ENCODE results near the gene SLC16A5.

The SLC16A5 gene

DNA sequence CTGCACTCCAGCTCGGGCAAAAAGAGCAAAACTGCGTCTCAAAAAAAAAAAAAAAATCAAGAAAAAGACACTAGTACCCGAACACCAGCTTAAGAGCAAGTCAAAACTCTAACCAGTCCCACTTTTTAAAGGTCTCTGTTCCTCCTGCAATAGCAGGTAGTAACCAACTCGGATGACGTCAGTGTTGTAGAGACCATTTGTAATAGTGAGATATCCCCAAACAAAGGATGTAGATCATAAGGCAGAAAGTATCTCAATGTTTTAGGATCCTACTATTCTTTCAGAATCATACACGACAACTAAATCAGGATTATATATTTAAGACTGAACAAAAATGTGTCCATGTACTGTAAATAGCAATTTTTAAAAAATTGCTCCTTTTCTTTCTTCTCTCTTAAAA is 64.2 kb downstream of the SLC16A5 start:
- no peak for DNase-seq (ENCODE audit: extremely low spot score)
- ChIA-PET CTCF (no interaction called here), POLR2A (interaction anchor here (4.3 kb wide), 1 partner anchor 21 kb away, joined by 20 read pairs; the partner anchor contains the start of gene NT5C)
- TF ChIP-seq ARNT (IDR thresholded peaks at IDR 0.05) (no peak), NFRKB (IDR thresholded peaks at IDR 0.05) (no peak), SUZ12 (IDR thresholded peaks at IDR 0.05) (no peak), TARDBP (IDR thresholded peaks at IDR 0.05) (no peak), SP1 (IDR thresholded peaks at IDR 0.05) (no peak), HDGF (IDR thresholded peaks at IDR 0.05; ENCODE audit: borderline replicate concordance) (no peak), FOXK2 (IDR thresholded peaks at IDR 0.05) (no peak)
- TF ChIP-seq, protein P1, sequence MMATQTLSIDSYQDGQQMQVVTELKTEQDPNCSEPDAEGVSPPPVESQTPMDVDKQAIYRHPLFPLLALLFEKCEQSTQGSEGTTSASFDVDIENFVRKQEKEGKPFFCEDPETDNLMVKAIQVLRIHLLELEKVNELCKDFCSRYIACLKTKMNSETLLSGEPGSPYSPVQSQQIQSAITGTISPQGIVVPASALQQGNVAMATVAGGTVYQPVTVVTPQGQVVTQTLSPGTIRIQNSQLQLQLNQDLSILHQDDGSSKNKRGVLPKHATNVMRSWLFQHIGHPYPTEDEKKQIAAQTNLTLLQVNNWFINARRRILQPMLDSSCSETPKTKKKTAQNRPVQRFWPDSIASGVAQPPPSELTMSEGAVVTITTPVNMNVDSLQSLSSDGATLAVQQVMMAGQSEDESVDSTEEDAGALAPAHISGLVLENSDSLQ (IDR thresholded peaks at IDR 0.05): no peak

DNA sequence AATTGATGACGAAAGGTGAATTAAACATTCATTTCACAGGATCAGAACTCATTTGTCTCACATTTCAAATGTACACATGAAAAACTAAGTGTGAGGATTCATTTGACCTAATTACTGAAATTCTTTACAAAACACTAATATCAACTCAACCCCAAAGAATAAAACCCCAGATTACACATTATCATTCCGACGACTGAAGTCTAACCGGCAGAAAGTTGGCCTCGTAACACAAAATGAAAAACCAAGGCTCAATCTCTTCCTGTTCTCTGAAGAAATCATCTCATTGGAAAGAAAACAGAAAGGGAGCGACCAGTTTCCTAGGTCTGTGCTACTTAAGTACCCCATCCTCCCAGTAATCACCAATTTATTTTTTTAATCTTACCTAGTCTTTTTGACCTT is 64.8 kb downstream of the SLC16A5 start:
- no peak for DNase-seq (ENCODE audit: extremely low spot score)
- POLR2A ChIA-PET: no interaction called here
- CTCF ChIA-PET: no interaction called here
- TF ChIP-seq ZNF384 (IDR thresholded peaks at IDR 0.05) (no peak), ELF4 (IDR thresholded peaks at IDR 0.05) (no peak), SUZ12 (IDR thresholded peaks at IDR 0.05) (no peak), FOXK2 (IDR thresholded peaks at IDR 0.05) (no peak), FOXM1 (IDR thresholded peaks at IDR 0.05; ENCODE audit: borderline replicate concordance) (no peak), CTBP1 (IDR thresholded peaks at IDR 0.05; ENCODE audit: borderline replicate concordance) (no peak), FOXA1 (IDR thresholded peaks at IDR 0.05) (no peak), TARDBP (IDR thresholded peaks at IDR 0.05) (no peak), HDGF (IDR thresholded peaks at IDR 0.05; ENCODE audit: borderline replicate concordance) (no peak), BHLHE40 (IDR thresholded peaks at IDR 0.05; ENCODE audit: borderline replicate concordance) (no peak), SP1 (IDR thresholded peaks at IDR 0.05) (no peak)
- TF ChIP-seq, protein P1 (IDR thresholded peaks at IDR 0.05): no peak

DNA sequence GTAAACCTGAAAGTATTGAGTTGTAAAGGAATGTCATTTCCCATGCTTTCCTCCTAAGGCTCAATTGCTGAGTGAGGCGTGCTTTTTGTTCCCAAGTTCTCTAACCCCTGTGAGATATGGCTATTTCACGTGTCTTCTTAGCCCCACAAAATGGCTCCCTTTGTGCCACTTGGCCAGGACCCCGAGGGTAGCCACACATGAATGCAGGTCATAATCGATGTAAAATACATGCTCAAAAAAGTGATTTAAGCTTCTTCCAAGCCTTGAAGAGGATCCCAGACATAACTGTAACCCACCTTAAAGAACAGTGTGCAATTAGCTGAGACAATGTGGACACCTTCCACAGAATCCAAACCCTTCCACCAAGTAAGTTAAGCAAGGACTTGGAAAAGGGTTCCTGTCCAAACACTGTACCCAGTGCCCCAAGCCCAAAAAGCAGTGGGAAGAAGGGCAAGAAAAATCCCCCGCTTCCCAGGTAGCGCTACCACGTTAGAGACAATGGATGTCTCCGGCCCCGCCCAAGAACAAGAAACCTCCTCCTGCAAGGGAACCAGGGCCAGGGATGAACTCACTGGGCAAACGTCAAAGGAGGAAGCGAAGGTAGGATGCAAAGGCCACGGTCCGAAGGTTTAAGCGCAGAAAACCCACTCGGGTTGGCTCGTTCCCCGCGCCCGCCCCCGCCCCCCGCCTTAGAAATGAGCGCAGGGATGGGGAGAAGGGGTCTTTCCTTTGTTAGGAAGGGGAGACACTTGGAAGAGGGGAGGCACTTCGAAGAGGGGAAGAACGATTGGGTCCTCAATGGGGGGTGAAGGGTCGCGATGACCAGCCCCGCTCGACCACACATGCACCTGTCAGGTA is 65.4 kb downstream of the SLC16A5 start:
- CTCF ChIA-PET: no interaction called here
- TF ChIP-seq, protein P1 (IDR thresholded peaks at IDR 0.05): no peak
- no peak for TF ChIP-seq HDGF (IDR thresholded peaks at IDR 0.05; ENCODE audit: borderline replicate concordance)
- TF ChIP-seq L3MBTL2 (conservative IDR thresholded peaks at IDR 0.05): peak; percentile 56
- no peak for TF ChIP-seq BHLHE40 (IDR thresholded peaks at IDR 0.05; ENCODE audit: borderline replicate concordance)
- peak; percentile 44 for DNase-seq (ENCODE audit: extremely low spot score)
- POLR2A ChIA-PET: no interaction called here

GRCh38 chr17:75153780-75154194 is 66.0 kb downstream of the SLC16A5 start:
- DNase-seq (ENCODE audit: extremely low spot score): no peak
- CTCF ChIA-PET: interaction anchor here (0.7 kb wide), 1 partner anchor 600 kb away, joined by 3 read pairs; no protein-coding TSS in a partner anchor
- TF ChIP-seq L3MBTL2 (conservative IDR thresholded peaks at IDR 0.05) (no peak), FOXA1 (IDR thresholded peaks at IDR 0.05) (no peak), LEF1 (IDR thresholded peaks at IDR 0.05; ENCODE audit: borderline replicate concordance) (no peak), SP1 (IDR thresholded peaks at IDR 0.05) (no peak), CTBP1 (IDR thresholded peaks at IDR 0.05; ENCODE audit: borderline replicate concordance) (no peak), BHLHE40 (IDR thresholded peaks at IDR 0.05; ENCODE audit: borderline replicate concordance) (no peak), SUZ12 (IDR thresholded peaks at IDR 0.05) (no peak), TARDBP (IDR thresholded peaks at IDR 0.05) (no peak), HDGF (IDR thresholded peaks at IDR 0.05; ENCODE audit: borderline replicate concordance) (no peak), FOXM1 (IDR thresholded peaks at IDR 0.05; ENCODE audit: borderline replicate concordance) (no peak), ZNF384 (IDR thresholded peaks at IDR 0.05) (no peak), ELF4 (IDR thresholded peaks at IDR 0.05) (no peak), FOXK2 (IDR thresholded peaks at IDR 0.05) (no peak), ARNT (IDR thresholded peaks at IDR 0.05) (no peak), NFRKB (IDR thresholded peaks at IDR 0.05) (no peak)
- TF ChIP-seq, protein P1 (IDR thresholded peaks at IDR 0.05): no peak
- POLR2A ChIA-PET: interaction anchor here (1.1 to 2.4 kb wide), 6 partner anchors 9 to 281 kb away, joined by 3 to 10 read pairs (median 4); partner anchors contain the start of genes FDXR and SUMO2

- TF ChIP-seq, protein P1 (IDR thresholded peaks at IDR 0.05): peak; percentile 99
- no peak for TF ChIP-seq HDGF (IDR thresholded peaks at IDR 0.05; ENCODE audit: borderline replicate concordance)
- no peak for TF ChIP-seq CTBP1 (IDR thresholded peaks at IDR 0.05; ENCODE audit: borderline replicate concordance)
- 0 out of 2 replicates have a peak, but pooled peaks have one; percentile 60 for TF ChIP-seq LEF1 (IDR thresholded peaks at IDR 0.05; ENCODE audit: borderline replicate concordance)
- TF ChIP-seq BHLHE40 (IDR thresholded peaks at IDR 0.05; ENCODE audit: borderline replicate concordance): no peak
- no peak for TF ChIP-seq SP1 (IDR thresholded peaks at IDR 0.05)
- no peak for TF ChIP-seq FOXK2 (IDR thresholded peaks at IDR 0.05)
- TF ChIP-seq ARNT (IDR thresholded peaks at IDR 0.05): no peak
- no peak for TF ChIP-seq ZNF384 (IDR thresholded peaks at IDR 0.05)
- peak; percentile 93 for TF ChIP-seq FOXM1 (IDR thresholded peaks at IDR 0.05; ENCODE audit: borderline replicate concordance)
- TF ChIP-seq FOXA1 (IDR thresholded peaks at IDR 0.05): no peak
- no peak for TF ChIP-seq TARDBP (IDR thresholded peaks at IDR 0.05)
- peak; percentile 68 for TF ChIP-seq L3MBTL2 (conservative IDR thresholded peaks at IDR 0.05)
- TF ChIP-seq SUZ12 (IDR thresholded peaks at IDR 0.05): no peak
- peak; percentile 98 for TF ChIP-seq ELF4 (IDR thresholded peaks at IDR 0.05)
- no peak for TF ChIP-seq NFRKB (IDR thresholded peaks at IDR 0.05)
- CTCF ChIA-PET: interaction anchor here (0.6 to 0.7 kb wide), 3 partner anchors 9 to 599 kb away, joined by 3 to 4 read pairs (median 4); no protein-coding TSS in a partner anchor
- DNase-seq (ENCODE audit: extremely low spot score): peak; percentile 99
- POLR2A ChIA-PET: interaction anchor here (0.7 to 2.4 kb wide), 16 partner anchors 9 to 281 kb away, joined by 3 to 15 read pairs (median 4); partner anchors contain the start of genes ARMC7, FDXR, MIF4GD and NT5C
These were observed 66.7 kb downstream of the SLC16A5 start, which contains the start of gene JPT1 for GRCh38 chr17:75154195-75155106. JPT1 (minus strand) TSS chr17:75154512; CDS start chr17:75154397, 115 bp downstream.

All from HEK293T (cell line).